AG04450 (cell line): ENCODE data around the gene EPN3. TPM values are rescaled to one million over a fixed set of nuclear protein-coding genes. Genes with fewer than 3 reads are reported as not detected.

Experiments used
- CTCF ChIA-PET: fragments of 300-600, 350-600 bp; formaldehyde crosslinking; extraction: SDS; loops from one replicate; lab custom pipeline; 2022; ENCODE audit warnings: antibody characterized with exemption, inconsistent platforms; lab: Charles Lee
- POLR2A ChIA-PET: fragments of 350-600 bp; formaldehyde crosslinking; extraction: SDS; loops from one replicate; lab custom pipeline; 2021; ENCODE audit warnings: antibody characterized with exemption, inconsistent platforms; lab: Yijun Ruan, JAX
- DNase-seq: peaks from one replicate; pipeline ENCODE4 v3.0.0-alpha.2; 2011; ENCODE audit warnings: low read depth, low spot score
- H3K27ac ChIP-seq: one replicate; pipeline ENCODE4 v1.5.1; 2012; ENCODE audit warnings: low read depth, low read length, control low read depth
- H3K27me3 ChIP-seq: one replicate; pipeline ENCODE4 v1.6.0; 2012; ENCODE audit warnings: low read length; ENCODE audit not compliant: control insufficient read depth, insufficient read depth
- H3K4me3 ChIP-seq: 2 replicates; pipeline ENCODE4 v1.5.1; 2011; ENCODE audit warnings: mild to moderate bottlenecking, low read depth, low read length, control low read depth
- H3K9me3 ChIP-seq: 2 replicates; pipeline ENCODE4 v1.5.1; 2012; ENCODE audit warnings: low read length; ENCODE audit not compliant: control insufficient read depth, insufficient read depth
- CTCF ChIP-seq: IDR thresholded peaks from 2 replicates; pipeline ENCODE4 v1.5.1; 2011; ENCODE audit warnings: low read depth, low read length, control low read depth, inconsistent platforms
- polyA plus RNA-seq: library from polyadenylated mRNA; depleted of rRNA; stranded (reverse); fragments of >200 nt; gene quantifications from 2 replicates; pipeline ENCODE4 v1.2.3, GENCODE V29; 2011

EPN3 gene
- polyA plus RNA-seq, 1 experiment: not detected

DNA sequence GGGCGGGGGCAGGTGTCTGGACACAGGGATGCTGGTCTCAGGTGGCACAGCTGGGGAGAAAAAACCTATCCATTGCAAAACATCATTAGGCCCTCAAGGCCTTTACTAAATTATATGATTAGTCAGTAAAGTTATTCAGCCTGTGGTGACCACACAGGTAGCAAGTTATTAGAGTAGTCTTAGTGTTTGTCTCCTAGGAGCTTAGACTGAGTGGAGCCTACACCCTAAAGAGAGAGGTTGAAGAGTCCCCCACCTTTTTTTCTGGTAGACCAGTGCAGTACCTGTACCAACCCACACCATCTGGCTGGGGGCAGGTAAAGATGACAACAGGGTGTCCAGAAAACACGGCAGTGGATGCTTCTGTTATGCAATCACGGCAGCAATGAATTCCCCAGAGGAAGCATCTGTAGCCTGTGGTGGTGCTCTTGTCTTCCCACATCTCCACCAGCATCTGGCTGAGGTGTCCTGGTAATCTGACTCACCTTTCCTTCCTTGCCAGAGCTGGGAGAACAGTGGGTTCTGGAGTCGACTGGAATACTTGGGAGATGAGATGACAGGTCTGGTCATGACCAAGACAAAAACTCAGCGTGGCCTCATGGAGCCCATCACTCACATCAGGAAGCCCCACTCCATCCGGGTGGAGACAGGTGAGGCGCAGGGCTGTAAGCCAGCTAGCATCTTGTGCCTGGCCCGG lies 13.2 kb upstream of the EPN3 start:
- POLR2A ChIA-PET: no interaction called here
- TF ChIP-seq CTCF: no peak
- H3K4me3 ChIP-seq: no peak overlapping the region
- DNase-seq: no peak
- CTCF ChIA-PET: no interaction called here
- H3K27me3 ChIP-seq: peaks cover 23% of the 10 kb centered on the region
- no peak overlapping the region for H3K27ac ChIP-seq
- H3K9me3 ChIP-seq: no peaks in the 10 kb centered on the region

GRCh38 chr17:50520483-50520882 lies 12.1 kb upstream of the EPN3 start:
- TF ChIP-seq CTCF: no peak
- DNase-seq: no peak
- no peaks in the 10 kb centered on the region for H3K9me3 ChIP-seq
- H3K4me3 ChIP-seq: no peak overlapping the region
- peaks cover 33% of the 10 kb centered on the region for H3K27me3 ChIP-seq
- H3K27ac ChIP-seq: no peak overlapping the region
- ChIA-PET POLR2A (no interaction called here), CTCF (interaction anchor here (0.9 kb wide), 1 partner anchor 19 kb away, joined by 3 read pairs; no protein-coding TSS in a partner anchor)

- no peak for TF ChIP-seq CTCF
- no peak for DNase-seq
- Histone ChIP-seq H3K4me3 (no peak overlapping the region), H3K27me3 (peaks cover 35% of the 10 kb centered on the region), H3K9me3 (no peaks in the 10 kb centered on the region), H3K27ac (no peak overlapping the region)
- CTCF ChIA-PET: interaction anchor here (0.9 kb wide), 1 partner anchor 20 kb away, joined by 3 read pairs; no protein-coding TSS in a partner anchor
- POLR2A ChIA-PET: no interaction called here
These were observed 11.0 kb upstream of the EPN3 start for GRCh38 chr17:50521514-50521913.

DNA sequence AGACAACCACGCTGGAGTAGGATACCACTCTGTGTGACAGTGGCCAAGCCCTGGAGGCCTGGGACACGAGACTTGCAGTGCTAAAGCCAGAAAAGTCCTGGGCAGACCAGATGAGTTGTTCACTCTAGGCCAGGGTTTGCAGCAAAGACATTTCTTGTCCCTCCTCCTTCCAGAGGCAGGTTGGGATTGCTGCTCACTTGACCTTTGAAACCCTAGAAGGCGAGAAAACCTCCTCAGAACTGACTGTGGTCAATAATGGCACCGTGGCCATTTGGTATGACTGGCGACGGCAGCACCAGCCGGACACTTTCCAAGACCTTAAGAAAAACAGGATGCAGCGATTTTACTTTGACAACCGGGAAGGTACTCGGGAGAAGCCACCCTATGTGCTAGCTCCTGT lies 9.8 kb upstream of the EPN3 start:
- Histone ChIP-seq H3K27ac (no peak overlapping the region), H3K9me3 (no peaks in the 10 kb centered on the region), H3K27me3 (peaks cover 34% of the 10 kb centered on the region), H3K4me3 (no peak overlapping the region)
- DNase-seq: no peak
- ChIA-PET CTCF (interaction anchor here (0.8 kb wide), 1 partner anchor 45 kb away, joined by 6 read pairs; no protein-coding TSS in a partner anchor), POLR2A (no interaction called here)
- TF ChIP-seq CTCF: no peak

GRCh38 chr17:50523208-50523607 lies 9.3 kb upstream of the EPN3 start:
- Histone ChIP-seq H3K4me3 (no peak overlapping the region), H3K27me3 (peaks cover 35% of the 10 kb centered on the region), H3K27ac (no peak overlapping the region), H3K9me3 (no peaks in the 10 kb centered on the region)
- ChIA-PET CTCF (interaction anchor here (0.8 kb wide), 1 partner anchor 45 kb away, joined by 6 read pairs; no protein-coding TSS in a partner anchor), POLR2A (no interaction called here)
- no peak for TF ChIP-seq CTCF
- no peak for DNase-seq
